ENCODE results near the gene SLC5A1.

DNA sequence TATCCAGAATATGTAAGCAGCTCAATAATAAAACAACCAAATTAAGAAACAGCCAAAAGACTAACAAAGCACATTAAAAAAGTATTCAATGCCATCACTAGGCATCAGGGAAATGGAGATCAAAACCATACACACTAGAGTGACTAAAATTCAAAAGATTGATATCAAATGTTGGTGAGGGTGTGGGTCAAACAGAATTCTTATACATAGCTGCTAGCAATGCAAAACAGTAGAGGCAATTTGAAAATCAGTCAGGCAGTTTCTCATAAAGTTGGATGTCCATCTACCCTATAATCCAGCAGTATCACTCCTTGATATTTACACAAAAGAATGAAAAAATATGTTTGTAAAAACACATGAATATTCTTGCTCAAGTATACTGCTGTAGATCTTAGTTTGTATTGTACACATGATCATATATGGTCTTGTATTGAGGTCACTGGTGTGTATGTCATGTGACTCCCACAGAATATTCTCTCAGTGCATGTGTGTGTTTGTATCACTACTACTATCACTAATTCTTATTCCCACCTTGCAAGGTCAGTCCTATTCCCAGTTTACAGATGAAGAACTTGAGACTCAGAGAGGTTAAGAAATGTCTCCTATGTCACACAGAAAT, 54.9 kb downstream of the SLC5A1 start:
- TF ChIP-seq, protein P1, sequence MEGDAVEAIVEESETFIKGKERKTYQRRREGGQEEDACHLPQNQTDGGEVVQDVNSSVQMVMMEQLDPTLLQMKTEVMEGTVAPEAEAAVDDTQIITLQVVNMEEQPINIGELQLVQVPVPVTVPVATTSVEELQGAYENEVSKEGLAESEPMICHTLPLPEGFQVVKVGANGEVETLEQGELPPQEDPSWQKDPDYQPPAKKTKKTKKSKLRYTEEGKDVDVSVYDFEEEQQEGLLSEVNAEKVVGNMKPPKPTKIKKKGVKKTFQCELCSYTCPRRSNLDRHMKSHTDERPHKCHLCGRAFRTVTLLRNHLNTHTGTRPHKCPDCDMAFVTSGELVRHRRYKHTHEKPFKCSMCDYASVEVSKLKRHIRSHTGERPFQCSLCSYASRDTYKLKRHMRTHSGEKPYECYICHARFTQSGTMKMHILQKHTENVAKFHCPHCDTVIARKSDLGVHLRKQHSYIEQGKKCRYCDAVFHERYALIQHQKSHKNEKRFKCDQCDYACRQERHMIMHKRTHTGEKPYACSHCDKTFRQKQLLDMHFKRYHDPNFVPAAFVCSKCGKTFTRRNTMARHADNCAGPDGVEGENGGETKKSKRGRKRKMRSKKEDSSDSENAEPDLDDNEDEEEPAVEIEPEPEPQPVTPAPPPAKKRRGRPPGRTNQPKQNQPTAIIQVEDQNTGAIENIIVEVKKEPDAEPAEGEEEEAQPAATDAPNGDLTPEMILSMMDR (IDR thresholded peaks at IDR 0.05): no peak
- no peak for TF ChIP-seq POLR2A (IDR thresholded peaks at IDR 0.05)
